Fibroblast of mammary gland (primary cell): Measurements from ENCODE around the gene SEMA7A.
A peak's percentile ranks its signal among the peaks of the same experiment; 100 is the strongest.
"Not testable (repeated sequence)": the region's sequence is repeated elsewhere in the genome, so short reads cannot be mapped to it uniquely, and the experiment has no call there.

ENCODE experiments used
- DNase-seq: peaks from one replicate; pipeline ENCODE4 v3.0.0-alpha.2; 2010; ENCODE audit warnings: low read depth
- H3K4me3 ChIP-seq: 2 replicates; pipeline ENCODE4 v1.5.1; 2011; ENCODE audit warnings: low read depth, mild to moderate bottlenecking, low read length, moderate library complexity; ENCODE audit not compliant: control insufficient read depth
- TF ChIP-seq, protein P1 (sequence below): conservative IDR thresholded peaks from 2 replicates; pipeline ENCODE4 v1.5.1; 2011; ENCODE audit warnings: low read depth, low read length, inconsistent platforms; ENCODE audit not compliant: control insufficient read depth, insufficient read depth

SEMA7A gene

GRCh38 chr15:74464897-74465296 is 31.1 kb upstream of the SEMA7A start:
- DNase-seq = no peak
- TF ChIP-seq, protein P1, sequence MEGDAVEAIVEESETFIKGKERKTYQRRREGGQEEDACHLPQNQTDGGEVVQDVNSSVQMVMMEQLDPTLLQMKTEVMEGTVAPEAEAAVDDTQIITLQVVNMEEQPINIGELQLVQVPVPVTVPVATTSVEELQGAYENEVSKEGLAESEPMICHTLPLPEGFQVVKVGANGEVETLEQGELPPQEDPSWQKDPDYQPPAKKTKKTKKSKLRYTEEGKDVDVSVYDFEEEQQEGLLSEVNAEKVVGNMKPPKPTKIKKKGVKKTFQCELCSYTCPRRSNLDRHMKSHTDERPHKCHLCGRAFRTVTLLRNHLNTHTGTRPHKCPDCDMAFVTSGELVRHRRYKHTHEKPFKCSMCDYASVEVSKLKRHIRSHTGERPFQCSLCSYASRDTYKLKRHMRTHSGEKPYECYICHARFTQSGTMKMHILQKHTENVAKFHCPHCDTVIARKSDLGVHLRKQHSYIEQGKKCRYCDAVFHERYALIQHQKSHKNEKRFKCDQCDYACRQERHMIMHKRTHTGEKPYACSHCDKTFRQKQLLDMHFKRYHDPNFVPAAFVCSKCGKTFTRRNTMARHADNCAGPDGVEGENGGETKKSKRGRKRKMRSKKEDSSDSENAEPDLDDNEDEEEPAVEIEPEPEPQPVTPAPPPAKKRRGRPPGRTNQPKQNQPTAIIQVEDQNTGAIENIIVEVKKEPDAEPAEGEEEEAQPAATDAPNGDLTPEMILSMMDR = no peak
- H3K4me3 ChIP-seq = no peak overlapping the region

GRCh38 chr15:74464216-74464615 is 30.5 kb upstream of the SEMA7A start:
- no peak overlapping the region for H3K4me3 ChIP-seq
- DNase-seq = no peak
- TF ChIP-seq, protein P1 = no peak

GRCh38 chr15:74463634-74464033 is 29.9 kb upstream of the SEMA7A start:
- TF ChIP-seq, protein P1 = no peak
- no peak overlapping the region for H3K4me3 ChIP-seq
- no peak for DNase-seq

DNA sequence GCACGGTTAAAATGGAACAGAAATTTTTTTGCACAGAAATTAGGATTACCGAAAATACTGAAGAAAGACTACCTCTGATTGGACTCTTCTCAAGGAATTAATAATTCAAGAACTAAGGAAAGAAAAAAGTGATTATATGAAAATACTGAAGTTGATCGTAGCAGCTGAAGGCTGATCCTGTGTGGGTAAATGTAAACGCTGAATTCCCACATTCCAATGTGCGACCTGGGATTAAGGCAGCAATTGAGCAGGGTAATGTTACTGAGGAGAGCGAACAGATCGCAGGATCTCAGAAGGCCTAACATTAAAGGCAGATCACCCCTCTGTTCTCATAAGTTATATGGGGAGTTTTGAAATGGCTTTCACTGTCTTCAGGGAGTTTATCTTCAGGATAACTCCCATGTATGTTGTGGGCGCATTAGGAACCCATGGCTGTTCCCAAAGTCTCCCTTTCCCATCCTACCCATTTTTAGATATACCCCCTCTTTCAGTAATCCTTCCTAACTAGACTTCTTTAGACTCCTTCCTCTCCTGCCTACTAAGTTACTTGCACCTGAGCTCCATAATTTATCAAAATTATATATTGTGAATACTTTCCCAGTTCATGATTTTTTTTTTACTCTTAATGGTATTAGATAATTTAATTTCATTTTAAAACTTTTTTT is 28.2 kb upstream of the SEMA7A start:
- H3K4me3 ChIP-seq = peak overlapping the region; percentile 95
- TF ChIP-seq, protein P1 = no peak
- no peak for DNase-seq

DNA sequence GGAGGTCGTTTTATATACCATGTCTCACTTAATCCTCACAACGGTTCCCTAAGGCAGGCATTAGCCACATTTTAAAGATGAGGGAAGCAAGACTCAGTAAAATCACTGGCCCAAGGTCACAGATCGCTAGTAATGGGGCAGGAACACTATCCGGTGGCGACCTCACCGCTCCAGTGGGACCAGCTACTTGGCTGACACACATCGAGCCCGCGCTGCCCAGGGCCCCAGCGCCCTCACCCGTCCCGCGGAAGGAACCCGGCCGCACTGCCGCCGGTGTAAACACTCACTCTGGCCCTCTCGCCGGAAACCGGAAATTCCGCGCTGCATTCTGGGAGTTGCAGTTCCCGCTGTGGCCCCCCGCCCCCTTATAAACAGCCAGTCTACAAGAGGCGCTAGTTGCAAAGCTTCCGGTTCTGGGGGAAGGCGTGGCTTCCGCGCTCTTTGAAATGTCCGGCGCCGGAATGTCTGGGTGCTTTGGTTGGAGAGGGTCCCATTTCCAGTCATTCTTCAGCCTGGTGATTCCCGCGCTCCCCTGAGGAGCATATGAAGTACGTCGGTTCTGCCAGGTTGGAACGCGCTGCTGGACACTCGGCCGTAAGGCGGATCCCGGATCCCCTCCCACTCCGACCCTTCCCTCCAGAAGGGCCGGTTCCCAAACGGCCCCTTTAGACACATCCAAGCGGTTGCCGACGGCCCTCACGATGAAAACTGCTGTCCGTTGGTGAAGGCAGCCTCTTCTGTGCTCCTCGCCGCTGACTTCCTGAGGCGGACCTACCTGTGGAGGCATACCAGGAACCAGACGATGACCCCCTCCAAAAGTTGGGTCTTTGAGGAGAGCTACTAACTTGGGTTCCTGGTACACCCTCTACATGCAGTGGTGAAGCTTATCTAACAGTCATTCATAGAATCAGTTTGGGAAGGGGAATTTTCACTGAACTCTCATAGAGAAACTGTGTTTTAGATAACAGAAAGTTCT is 27.4 kb upstream of the SEMA7A start, which contains the start of gene UBL7:
Gene UBL7, minus strand, starts transcription at position 290 of the 976 bp plus-strand sequence. CDS start 2,293 bp downstream, outside the sequence.
- H3K4me3 ChIP-seq = peak within 1 kb of the TSS; percentile 95
- peak; percentile 94 for DNase-seq
- TF ChIP-seq, protein P1 = peak; percentile 6

- TF ChIP-seq, protein P1 = no peak
- DNase-seq = no peak
- peak overlapping the region; percentile 95 for H3K4me3 ChIP-seq
Measured at GRCh38 chr15:74460298-74460697, 26.5 kb upstream of the SEMA7A start.

DNA sequence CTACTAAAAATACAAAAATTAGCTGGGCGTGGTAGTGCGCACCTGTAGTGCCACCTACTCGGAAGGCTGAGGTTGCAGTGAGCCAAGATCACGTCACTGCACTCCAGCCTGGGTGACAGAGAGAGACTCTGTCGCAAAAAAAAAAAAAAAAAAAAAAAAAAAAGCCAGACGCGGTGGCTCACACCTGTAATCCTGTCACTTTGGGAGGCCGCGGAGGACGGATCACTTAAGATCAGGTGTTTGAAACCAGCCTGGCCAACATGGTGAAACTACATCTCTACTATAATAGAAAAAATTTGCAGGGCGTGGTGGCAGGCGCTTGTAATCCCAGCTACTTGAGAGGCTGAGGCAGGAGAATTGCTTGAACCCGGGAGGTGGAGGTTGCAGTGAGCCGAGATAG is 26.0 kb upstream of the SEMA7A start:
- DNase-seq, H3K4me3 ChIP-seq: not testable (repeated sequence)
